Esophagus squamous epithelium (tissue), 5 donors: Measurements from ENCODE around the gene AQP12B. TPM values are rescaled to one million over a fixed set of nuclear protein-coding genes. Genes with fewer than 3 reads are reported as not detected.
"Not testable (repeated sequence)": the region's sequence is repeated elsewhere in the genome, so short reads cannot be mapped to it uniquely, and the experiment has no call there.

Experiments used
- DNase-seq: peaks from one replicate; lab custom pipeline; 2025; lab: John Stamatoyannopoulos, UW
- H3K27ac ChIP-seq, 4 donors: fragments of 200-600 bp; sonication (generic); one replicate each; pipeline ENCODE4 v1.5.1; 2016 to 2019; ENCODE audit warnings: mild to moderate bottlenecking in 1 of 4
- H3K27me3 ChIP-seq, 4 donors: fragments of 200-600 bp; sonication (generic); 1 replicate in 3 of 4; 2 replicates in 1 of 4; pipeline versions ENCODE4 v1.5.1 to v1.6.0; 2017 to 2021; ENCODE audit warnings: antibody characterized with exemption in 1 of 4
- H3K36me3 ChIP-seq, 3 donors: fragments of 200-600 bp; sonication (generic); one replicate each; pipeline ENCODE4 v1.5.1; 2016 to 2019
- H3K4me1 ChIP-seq, 3 donors: fragments of 200-600 bp; sonication (generic); one replicate each; pipeline ENCODE4 v1.5.1; 2017 to 2019
- H3K4me3 ChIP-seq, 4 donors: fragments of 200-600 bp; sonication (generic); 1 replicate in 3 of 4; 2 replicates in 1 of 4; pipeline ENCODE4 v1.5.1; 2016 to 2019; ENCODE audit warnings: mild to moderate bottlenecking in 2 of 4, moderate library complexity in 1 of 4
- H3K9me3 ChIP-seq, 3 donors: fragments of 200-600 bp; sonication (generic); one replicate each; pipeline ENCODE4 v1.5.1; 2016 to 2019
- POLR2A ChIP-seq, 4 donors: fragments of 450-650 bp; IDR thresholded peaks; one replicate each; pipeline ENCODE4 v1.6.1; 2017; ENCODE audit warnings: antibody characterized with exemption in 4 of 4, mild to moderate bottlenecking in 4 of 4, moderate library complexity in 3 of 4
- WGBS, 2 donors: methylation state at CpG; one replicate each; pipeline ENCODE4 v1.1.5; 2018; 5-methylcytosine and 5-hydroxymethylcytosine counted together
- intact Hi-C: fragments of 100-400 bp; cut with DNase I; formaldehyde crosslinking; loops from one replicate; pipeline ENCODE4 v1.15.0; 2022
- total RNA-seq, 4 donors: library from RNA; depleted of rRNA; stranded (reverse); fragments of >200 nt; gene quantifications; one replicate each; pipeline ENCODE4 v1.1.0, GENCODE V29; 2016
- TF ChIP-seq, protein P1 (sequence below), 6 experiments: fragments of 450-650 bp in 4 of 6; fragments of 200-600 bp in 2 of 6; sonication (generic) in 2 of 6; IDR thresholded peaks; one replicate each; pipeline ENCODE4 v1.5.1; 2016 to 2019; ENCODE audit warnings: antibody characterized with exemption in 6 of 6, mild to moderate bottlenecking in 4 of 6, moderate library complexity in 4 of 6
- donor health status: DM: yes; HTN: yes; CAD: no.

AQP12B gene
- total RNA-seq, 4 donors from 2014 or later: not detected

DNA sequence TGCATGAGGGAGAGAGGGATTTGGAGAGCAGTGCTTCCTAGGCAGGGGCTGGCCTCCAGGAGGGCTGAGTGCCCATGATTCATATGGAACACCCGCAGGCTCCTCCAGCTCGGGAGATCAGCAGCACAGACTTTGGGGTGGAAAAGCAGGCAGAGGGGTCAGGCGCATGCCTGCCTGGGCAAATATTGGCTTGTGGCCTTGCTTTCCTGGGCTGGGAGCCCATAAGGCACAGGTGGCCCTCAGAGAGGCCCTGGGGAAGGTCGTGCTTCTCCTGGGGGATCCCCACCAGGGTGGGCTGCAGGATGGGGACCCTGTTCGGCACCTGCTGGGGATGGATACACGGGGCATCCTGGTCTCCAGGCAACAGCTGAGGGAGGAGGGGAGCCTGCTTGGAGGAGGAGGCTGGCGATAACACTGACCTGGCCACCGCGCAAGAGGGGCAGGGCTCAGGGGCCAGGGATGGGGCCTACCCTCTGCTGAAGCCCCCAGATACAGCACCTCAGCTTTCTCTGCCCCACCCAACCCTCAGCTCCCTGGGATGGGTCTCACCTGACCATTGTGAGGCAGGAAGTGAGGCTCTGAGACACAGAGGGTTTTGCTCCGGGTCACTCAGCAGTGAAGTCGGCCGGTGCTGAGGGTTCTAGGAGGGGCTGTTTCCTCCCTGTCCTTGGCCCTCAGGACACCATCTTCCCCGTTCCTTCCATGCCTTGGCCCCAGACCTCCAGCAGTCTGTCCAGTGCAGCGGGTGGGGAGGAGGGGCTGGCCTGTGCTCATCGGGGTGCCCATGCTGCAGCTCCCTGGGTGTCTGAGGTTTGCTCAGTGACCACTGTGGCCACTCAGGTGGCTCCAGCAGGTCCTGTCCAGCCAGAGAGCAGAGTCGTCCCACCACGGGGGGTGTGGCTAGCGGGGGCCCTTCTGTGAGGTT is 21.0 kb upstream of the AQP12B start:
- no peak for DNase-seq
- WGBS, 2 donors: 48 to 53% methylated on average over 8 of the region's 18 CpGs

DNA sequence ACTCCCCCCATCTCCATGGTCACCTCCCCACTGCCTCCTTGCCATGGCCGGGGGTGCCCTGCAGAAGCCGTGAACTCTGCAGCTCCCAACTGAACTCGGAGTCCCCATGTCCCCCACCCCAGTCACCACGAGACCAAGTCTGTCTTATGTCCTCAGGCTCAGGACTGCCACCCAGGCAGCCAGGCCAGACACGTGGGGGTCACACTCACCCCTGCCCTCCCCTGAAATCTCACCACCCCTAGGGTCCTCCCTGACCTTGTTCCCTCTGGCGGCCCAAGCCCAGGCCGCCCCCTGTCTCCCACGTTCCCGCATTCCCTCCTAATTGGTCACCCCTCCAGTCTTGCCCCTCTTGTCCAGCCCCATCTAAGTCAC is 19.9 kb upstream of the AQP12B start:
- 63 to 84% methylated on average over 8 of the region's 9 CpGs for WGBS, 2 donors
- no peak overlapping the region for H3K4me3 ChIP-seq
- H3K36me3 ChIP-seq: no peaks in the 10 kb centered on the region
- no peak for DNase-seq
- intact Hi-C loops: loop anchor here (10.0 kb wide), 1 partner anchor 198 kb away; no protein-coding TSS in a partner anchor
- H3K27me3 ChIP-seq: peaks cover 0 to 71% (median 0%) of the 10 kb centered on the region in 4 donors
- H3K27ac ChIP-seq: no peak overlapping the region
- no peaks in the 10 kb centered on the region for H3K4me1 ChIP-seq
- TF ChIP-seq, protein P1, sequence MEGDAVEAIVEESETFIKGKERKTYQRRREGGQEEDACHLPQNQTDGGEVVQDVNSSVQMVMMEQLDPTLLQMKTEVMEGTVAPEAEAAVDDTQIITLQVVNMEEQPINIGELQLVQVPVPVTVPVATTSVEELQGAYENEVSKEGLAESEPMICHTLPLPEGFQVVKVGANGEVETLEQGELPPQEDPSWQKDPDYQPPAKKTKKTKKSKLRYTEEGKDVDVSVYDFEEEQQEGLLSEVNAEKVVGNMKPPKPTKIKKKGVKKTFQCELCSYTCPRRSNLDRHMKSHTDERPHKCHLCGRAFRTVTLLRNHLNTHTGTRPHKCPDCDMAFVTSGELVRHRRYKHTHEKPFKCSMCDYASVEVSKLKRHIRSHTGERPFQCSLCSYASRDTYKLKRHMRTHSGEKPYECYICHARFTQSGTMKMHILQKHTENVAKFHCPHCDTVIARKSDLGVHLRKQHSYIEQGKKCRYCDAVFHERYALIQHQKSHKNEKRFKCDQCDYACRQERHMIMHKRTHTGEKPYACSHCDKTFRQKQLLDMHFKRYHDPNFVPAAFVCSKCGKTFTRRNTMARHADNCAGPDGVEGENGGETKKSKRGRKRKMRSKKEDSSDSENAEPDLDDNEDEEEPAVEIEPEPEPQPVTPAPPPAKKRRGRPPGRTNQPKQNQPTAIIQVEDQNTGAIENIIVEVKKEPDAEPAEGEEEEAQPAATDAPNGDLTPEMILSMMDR (IDR thresholded peaks at IDR 0.05): no peak
- TF ChIP-seq POLR2A (IDR thresholded peaks at IDR 0.05): no peak
- no peaks in the 10 kb centered on the region for H3K9me3 ChIP-seq

More for the DNA sequence above, 21.0 kb upstream of the AQP12B start:
- Histone ChIP-seq H3K27ac (no peak overlapping the region), H3K27me3 (peaks cover 0 to 79% (median 0%) of the 10 kb centered on the region in 4 donors), H3K9me3 (no peaks in the 10 kb centered on the region), H3K4me1 (no peaks in the 10 kb centered on the region), H3K36me3 (no peaks in the 10 kb centered on the region), H3K4me3 (no peak overlapping the region)
- no peak for TF ChIP-seq POLR2A (IDR thresholded peaks at IDR 0.05)
- TF ChIP-seq, protein P1 (IDR thresholded peaks at IDR 0.05): no peak
- intact Hi-C loops: loop anchor here (10.0 kb wide), 1 partner anchor 199 kb away; no protein-coding TSS in a partner anchor

DNA sequence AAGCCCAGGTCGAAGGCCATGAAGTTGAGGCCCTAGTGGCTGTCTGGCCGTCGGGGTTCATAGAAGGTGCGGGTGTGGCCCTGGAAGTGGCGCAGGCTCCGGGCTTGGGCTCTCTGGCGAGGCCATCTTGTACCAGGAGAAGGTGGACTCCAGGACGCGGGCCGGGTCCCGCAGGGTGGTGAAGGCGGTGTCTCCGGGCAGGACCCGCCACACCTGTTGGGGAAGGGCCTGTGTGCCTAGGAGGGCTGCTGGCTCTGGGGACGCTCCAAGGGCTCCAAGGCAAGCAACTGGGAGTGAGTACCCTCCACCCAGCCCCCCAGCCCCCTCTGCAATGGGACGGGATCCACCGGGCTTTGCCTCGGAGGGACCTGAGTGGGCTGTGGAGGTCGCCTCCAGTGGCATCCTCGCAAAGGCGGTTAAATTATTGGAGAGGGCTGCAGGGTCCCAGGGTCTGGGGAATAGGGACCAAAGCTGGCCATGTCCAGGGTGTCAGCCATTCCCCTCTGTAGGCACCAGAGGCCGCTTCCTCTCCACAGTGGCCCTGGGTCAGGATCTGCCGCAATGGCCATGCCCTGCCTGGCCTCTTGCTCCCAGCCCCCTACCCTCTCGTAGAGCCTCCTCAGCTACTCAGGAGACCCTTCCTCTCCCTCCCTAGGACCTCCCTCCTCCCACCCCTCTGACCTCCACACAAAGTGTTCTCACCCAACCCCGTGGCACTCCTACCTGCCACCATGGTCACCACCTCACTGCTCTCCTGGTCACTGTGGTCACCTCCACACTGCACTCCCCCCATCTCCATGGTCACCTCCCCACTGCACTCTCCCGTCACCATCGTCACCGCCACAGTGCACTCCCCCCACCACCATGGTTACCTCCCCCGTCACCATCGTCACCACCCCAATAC is 19.3 kb upstream of the AQP12B start:
- H3K4me3 ChIP-seq: no peak overlapping the region
- TF ChIP-seq, protein P1 (IDR thresholded peaks at IDR 0.05): no peak
- TF ChIP-seq POLR2A (IDR thresholded peaks at IDR 0.05): no peak
- H3K27ac ChIP-seq: no peak overlapping the region
- H3K9me3 ChIP-seq: no peaks in the 10 kb centered on the region
- WGBS, 2 donors: 81 to 82% methylated on average over 10 to 12 of the region's 30 CpGs
- H3K4me1 ChIP-seq: no peaks in the 10 kb centered on the region
- DNase-seq: no peak
- intact Hi-C loops: loop anchor here (10.0 kb wide), 1 partner anchor 197 kb away; no protein-coding TSS in a partner anchor
- no peaks in the 10 kb centered on the region for H3K36me3 ChIP-seq
- H3K27me3 ChIP-seq: peaks cover 0 to 65% (median 0%) of the 10 kb centered on the region in 4 donors

DNA sequence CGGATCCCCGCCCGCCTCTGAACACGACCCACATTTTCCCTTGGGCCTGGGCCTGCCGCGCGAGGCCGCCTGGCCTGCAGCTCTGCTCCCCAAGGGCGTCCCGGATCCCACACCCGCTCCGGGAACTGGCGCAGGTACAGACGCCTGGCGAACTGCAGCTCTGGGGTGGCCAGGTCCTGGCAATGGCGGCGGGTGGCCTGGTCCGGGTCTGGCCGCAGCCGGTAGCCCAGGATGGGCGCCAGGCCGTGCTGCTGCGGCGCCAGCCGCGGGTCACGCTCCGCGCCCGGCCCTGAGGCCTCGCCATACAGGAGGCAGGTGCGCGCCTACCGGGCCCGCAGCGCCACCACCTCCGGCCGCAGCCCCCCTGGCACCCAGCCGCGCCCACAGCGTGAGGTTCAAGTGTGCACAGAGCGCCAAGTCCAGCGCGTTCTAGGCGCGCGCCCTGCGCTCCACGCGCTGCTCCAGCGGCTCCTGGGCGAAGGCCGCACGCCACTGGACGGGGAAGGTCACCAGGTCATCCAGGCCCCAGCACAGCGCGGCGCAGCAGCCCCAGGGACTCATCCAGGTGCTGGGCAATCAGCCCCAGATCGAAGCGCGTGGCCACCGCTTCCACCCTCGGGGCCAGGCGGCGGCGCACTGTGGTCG is 18.5 kb upstream of the AQP12B start:
- Histone ChIP-seq H3K9me3 (no peaks in the 10 kb centered on the region), H3K4me1 (no peaks in the 10 kb centered on the region), H3K4me3 (no peak overlapping the region), H3K27ac (no peak overlapping the region), H3K27me3 (peaks cover 0 to 64% (median 0%) of the 10 kb centered on the region in 4 donors), H3K36me3 (no peaks in the 10 kb centered on the region)
- TF ChIP-seq POLR2A (IDR thresholded peaks at IDR 0.05): no peak
- TF ChIP-seq, protein P1 (IDR thresholded peaks at IDR 0.05): no peak
- DNase-seq: no peak
- intact Hi-C loops: loop anchor here (10.0 kb wide), 1 partner anchor 196 kb away; no protein-coding TSS in a partner anchor
- 96% methylated on average over 4 of the region's 67 CpGs; no CpG with 5 or more reads in 1 of the 2 donors for WGBS, 2 donors

DNA sequence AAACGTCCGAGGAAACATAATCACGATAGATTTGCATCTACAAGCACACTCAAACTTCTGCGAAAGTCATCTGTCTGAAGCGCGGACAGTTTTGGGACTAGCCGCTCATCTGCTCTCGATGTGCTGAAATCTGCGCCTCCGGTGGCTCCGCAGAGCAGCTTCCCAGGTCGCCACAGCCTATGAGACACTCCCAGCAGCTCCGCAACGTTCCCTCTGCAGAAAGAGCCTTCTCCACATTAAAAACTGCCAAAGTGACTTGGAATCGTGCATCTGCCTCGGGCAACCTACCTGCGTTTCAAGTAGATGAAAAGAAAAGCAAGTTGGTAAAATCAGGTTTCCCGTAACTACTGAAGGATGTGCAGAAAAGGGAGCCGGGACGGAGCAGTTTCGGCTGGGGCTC is 17.9 kb upstream of the AQP12B start:
- H3K9me3 ChIP-seq, H3K36me3 ChIP-seq, DNase-seq, H3K4me1 ChIP-seq, H3K27ac ChIP-seq, H3K4me3 ChIP-seq: not testable (repeated sequence)
- H3K27me3 ChIP-seq: peaks cover 0 to 60% (median 0%) of the 10 kb centered on the region in 4 donors
- WGBS, 2 donors: 65 to 72% methylated on average over 7 to 11 of the region's 21 CpGs
- intact Hi-C loops: loop anchor here (10.0 kb wide), 1 partner anchor 196 kb away; no protein-coding TSS in a partner anchor

DNA sequence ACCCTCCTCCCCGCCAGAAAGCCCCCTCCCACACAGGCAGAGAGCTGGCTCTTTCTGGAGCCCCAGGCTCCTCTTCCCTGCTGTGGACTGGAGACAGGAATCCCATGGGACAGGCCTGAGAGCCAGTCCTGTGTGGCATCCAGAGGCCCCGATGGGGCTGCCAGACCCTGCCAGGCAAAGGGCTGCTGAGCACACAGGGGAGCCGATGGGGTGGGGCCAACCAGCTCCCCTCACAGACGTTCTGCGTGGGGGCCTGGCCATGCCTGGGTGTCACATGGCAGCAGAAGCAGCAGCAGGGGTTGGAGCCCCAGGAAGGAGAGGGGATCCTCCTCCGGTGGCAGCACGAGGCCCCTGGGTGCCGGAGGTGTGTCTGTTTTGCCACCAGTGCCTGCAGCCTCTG is 17.1 kb upstream of the AQP12B start:
- peaks cover 0 to 53% (median 0%) of the 10 kb centered on the region in 4 donors for H3K27me3 ChIP-seq
- intact Hi-C loops: loop anchor here (10.0 kb wide), 1 partner anchor 195 kb away; no protein-coding TSS in a partner anchor
- not testable (repeated sequence) for H3K36me3 ChIP-seq, DNase-seq, H3K9me3 ChIP-seq, H3K4me1 ChIP-seq, H3K4me3 ChIP-seq, H3K27ac ChIP-seq
- WGBS, 2 donors: 29 to 40% methylated on average over 1 to 5 of the region's 8 CpGs

DNA sequence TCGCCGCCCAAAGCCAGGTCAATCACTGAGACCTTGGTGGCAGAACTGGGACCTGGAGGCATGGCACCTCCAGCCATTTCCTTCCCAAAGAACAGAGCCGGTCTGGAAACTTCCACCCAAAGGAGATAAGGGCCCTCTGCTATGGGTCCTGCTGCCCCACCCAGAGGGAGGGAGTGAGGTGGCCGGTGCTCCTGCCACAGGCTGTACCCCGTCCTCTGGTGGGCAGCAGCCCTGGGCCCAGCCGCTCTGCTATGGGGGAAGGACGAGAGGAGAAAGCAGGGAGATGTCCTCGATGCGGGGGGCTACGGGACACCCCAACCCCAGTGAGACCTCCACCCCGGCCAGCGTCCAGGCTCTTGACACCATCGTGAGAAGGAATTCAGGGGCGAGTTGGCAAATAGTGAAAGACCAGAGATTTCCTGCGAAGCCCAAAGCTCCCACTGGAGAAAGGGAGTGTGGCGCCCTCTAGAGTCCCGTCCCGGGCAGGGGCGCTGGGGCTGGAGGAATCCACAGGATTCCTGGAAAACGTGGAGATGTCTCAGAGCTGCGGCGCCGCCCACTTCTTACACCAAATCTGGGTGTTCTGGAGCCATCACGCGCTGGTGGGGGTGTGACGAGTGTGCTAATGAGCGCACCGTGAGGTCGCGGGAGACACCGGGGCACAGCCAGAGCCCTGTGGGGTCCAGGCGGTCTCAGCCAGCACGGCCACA is 16.3 kb upstream of the AQP12B start:
- H3K27me3 ChIP-seq: peaks cover 0 to 44% (median 0%) of the 10 kb centered on the region in 4 donors
- intact Hi-C loops, H3K4me1 ChIP-seq, DNase-seq, H3K36me3 ChIP-seq, H3K4me3 ChIP-seq, H3K27ac ChIP-seq, H3K9me3 ChIP-seq: not testable (repeated sequence)
- WGBS, 2 donors: no CpG with 5 or more reads among the region's 33 CpGs
